HG03135 (cell line): ENCODE results near the gene DUXA.
"Not testable (repeated sequence)": the region's sequence is repeated elsewhere in the genome, so short reads cannot be mapped to it uniquely, and the experiment has no call there.

ENCODE experiments used
- ATAC-seq: cut with Tn5 transposase; IDR thresholded peaks from one replicate; pipeline ENCODE4 v1.9.1; 2021; ENCODE audit warnings: mild to moderate bottlenecking, moderate library complexity; ENCODE audit not compliant: unreplicated experiment

Gene DUXA

GRCh38 chr19:57167385-57167784 is at the start of gene DUXA:
TSS of gene DUXA (minus strand) at chr19:57167485. CDS start at chr19:57167443, 42 bp downstream.
- no peak for ATAC-seq

DNA sequence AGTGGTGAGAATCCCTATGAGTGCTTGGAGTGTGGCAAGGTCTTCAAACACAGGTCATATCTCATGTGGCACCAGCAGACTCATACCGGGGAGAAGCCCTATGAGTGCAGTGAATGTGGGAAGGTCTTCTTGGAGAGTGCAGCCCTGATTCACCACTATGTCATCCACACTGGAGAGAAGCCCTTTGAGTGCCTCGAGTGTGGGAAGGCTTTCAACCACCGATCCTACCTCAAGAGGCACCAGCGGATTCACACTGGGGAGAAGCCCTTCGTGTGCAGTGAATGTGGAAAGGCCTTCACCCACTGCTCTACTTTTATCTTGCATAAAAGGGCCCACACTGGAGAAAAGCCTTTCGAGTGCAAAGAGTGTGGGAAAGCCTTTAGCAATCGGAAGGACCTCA is 44.8 kb upstream of the DUXA start:
- ATAC-seq, result no peak

- ATAC-seq, result no peak
Observed at GRCh38 chr19:57210381-57210780, 43.1 kb upstream of the DUXA start.

DNA sequence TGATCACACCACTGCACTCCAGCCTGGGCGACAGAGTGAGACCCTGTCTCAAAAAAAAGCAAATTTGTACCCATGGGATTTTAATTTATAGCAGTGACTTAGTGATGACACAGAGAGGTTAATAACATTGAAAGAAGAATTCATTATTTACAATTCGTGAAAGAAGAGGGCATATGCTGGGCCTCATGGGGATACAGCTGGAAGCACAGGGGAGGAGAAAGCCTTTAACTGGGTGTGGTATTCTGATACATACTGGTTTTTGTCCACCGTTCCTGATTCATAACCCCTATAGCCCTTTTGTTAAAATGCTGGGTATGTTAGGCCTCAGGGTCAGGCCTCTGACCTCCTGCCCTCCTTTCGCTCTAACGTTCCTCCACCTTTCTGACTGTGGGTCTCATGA is 34.9 kb upstream of the DUXA start:
- ATAC-seq, result no peak

DNA sequence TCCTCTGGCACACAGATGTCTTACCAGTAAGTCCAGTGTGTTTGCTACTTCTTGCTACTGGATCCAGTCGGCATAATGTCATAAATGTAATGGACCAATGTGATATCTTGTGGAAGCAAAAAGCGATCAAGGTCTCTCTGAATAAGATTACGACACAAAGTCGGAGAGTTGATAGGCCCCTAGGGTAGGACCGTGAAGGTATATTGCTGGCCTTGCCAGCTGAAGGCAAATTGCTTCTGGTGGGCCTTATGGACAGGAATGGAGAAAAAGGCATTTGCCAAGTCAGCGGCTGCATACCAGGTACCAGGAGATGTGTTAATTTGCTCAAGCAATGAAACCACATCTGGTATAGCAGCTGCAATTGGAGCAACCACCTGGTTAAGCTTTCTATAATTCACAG is 30.6 kb upstream of the DUXA start:
- ATAC-seq, result not testable (repeated sequence)

DNA sequence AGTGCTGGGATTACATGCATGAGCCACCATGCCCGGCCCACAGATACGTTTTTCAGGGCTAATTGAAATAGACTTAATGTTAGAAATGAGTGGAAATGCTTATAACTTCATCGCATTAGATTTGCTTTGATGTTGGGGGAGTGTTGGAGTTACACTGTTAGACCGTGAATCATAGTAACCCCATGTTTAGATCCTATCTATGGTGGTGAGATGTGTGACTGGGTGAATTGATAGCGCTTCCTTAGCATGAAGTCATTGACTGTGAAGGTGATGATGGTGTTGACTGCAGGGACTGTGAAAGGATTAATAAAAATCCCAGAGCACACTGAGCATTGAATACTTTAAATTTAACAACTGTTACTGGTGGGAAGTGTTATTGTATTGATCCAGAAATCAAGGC is 25.7 kb upstream of the DUXA start:
- ATAC-seq, result no peak

GRCh38 chr19:57192077-57192420 is 24.8 kb upstream of the DUXA start:
- no peak for ATAC-seq

- peak; percentile 98 for ATAC-seq
Observed at GRCh38 chr19:57191141-57192076, 24.1 kb upstream of the DUXA start, which contains the start of gene ZNF264. TSS of gene ZNF264 (plus strand) at chr19:57191500. CDS start at chr19:57191914, 414 bp downstream.

DNA sequence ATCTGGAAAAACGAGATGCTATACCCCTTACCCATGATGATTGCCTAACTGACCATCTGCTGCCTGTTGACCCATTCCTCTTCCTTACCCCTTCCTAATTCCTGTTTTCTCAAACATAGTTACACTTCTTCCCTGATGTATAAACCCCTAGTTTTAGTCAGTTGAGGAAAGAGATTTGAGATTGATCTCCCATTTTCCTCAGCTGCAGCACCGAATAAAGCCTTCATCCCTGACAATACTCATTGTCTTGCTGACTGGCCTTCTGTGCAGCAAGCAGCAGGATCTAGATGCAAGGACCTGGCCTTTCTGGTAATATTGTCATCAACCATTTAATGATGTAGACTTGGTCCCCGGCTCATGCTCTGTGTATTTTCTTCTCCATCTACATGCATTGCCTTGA is 23.0 kb upstream of the DUXA start:
- no peak for ATAC-seq

- ATAC-seq, result no peak
Observed at GRCh38 chr19:57171551-57172081, 4.3 kb upstream of the DUXA start.

DNA sequence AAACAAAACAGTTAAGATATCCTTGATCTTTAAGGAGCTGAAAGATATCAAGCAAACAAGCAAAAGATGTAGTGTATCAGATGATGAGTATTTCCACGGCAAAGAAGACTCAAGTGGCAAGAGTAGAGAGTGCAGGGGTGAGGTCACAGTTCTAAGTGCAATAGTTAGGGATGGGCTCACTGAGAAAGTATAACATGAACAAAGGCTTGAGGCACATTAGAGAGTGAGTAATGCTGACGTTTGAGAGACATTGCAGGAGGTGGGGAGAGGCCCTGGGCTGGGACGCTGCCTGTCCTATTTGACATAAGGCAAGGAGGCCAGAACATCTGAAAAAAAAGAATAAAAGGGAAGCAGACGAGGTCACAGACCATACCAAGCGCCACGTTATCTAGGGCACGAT is 1.4 kb downstream of the DUXA start:
- ATAC-seq, result no peak

DNA sequence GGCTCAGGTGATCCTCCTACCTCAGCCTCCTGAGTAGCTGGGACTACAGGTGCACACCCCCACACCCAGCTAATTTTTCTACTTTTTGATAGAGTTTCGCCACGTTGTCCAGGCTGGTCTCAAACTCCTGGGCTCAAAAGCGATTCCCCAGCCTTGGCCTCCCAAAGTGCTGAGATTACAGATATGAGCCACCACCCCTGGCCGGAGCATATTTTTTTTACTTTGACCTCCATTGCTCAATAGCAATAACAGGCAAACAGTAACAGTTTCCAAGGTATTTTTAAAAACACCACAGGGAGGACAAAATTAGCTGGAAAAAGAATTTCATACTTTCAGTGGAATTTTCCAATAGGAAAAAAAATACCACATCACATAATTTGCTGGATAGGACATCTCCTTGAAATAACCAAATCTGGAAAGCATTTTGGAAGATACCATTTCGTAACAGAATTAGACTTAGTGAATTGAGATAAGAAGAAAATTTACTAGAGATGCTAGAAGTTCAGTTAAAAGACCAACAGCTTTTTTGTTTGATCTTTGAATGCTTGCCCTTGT is 5.2 kb downstream of the DUXA start:
- no peak for ATAC-seq

DNA sequence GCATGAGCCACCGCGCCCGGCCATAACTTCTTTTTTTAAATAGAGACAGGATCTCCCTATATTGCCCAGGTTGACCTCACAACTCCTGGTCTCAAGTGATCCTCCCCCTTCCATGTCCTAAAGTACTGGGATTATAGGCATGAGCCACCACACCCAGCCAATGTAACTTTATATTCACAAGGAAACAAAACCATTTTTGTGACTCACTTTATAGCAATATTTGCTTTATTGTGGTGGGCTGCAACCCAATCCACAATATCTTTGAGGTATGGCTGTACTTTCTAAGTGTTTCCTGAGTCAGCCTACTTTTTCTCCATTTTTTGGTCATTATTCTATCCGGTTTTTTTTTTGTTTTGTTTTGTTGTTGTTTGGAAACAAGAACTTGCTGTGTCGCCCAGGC is 14.4 kb downstream of the DUXA start:
- ATAC-seq, result no peak

DNA sequence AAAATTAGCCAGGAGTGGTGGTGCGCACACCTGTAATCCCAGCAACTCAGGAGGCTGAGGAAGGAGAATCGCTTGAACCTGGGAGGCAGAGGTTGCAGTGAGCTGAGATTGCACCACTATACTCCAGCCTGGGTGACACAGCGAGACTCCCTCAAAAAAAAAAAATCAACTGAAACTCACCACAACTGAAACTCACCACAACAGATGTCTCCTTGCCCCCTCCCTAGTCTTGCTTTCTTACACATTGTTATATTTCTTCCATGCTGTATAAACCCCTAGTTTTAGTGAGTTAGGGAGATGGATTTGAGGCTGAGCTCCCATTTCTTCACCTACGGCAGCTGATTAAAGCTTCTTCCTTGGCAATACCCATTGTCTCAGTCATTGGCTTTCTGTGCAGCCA is 25.6 kb downstream of the DUXA start:
- no peak for ATAC-seq

- ATAC-seq, result no peak
Observed at GRCh38 chr19:57135797-57136196, 31.5 kb downstream of the DUXA start.

DNA sequence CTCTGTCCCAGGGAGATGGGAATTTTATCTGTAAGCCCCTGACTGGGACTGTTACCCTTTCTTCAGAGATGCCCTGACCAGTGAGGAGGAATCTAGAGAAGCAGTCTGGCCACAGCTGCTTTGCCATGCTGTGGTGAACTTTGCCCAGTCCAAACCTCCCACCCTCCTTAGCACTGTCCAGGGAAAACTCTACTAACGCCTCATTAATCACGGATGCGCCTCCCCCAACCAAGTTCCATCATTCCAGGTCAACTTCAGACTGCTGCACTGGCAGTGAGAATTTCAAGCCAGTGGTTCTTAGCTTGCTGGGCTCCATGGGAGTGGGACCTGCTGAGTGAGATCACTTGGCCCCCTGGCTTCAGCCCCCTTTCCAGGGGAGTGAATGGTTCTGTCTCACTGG is 39.9 kb downstream of the DUXA start:
- ATAC-seq, result not testable (repeated sequence)

DNA sequence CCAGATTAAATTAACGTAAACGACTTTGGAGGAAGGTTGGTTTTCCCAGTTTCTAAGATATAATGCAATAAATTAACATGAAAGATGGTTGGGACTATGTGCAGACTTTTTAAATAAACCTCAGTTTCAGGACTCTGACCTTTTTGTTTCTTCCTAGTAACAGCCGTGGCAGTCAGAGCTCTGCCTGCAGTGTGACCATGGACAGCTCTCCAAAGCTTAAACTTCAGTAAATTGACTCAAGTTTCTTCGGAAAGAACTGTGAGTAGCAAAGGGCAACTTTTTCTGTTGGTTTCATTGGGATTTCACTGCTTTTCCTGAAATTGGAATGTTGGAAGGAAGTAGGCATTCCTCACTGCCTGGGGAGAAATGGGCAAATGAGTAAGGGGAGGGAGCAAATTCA is 43.4 kb downstream of the DUXA start:
- no peak for ATAC-seq

DNA sequence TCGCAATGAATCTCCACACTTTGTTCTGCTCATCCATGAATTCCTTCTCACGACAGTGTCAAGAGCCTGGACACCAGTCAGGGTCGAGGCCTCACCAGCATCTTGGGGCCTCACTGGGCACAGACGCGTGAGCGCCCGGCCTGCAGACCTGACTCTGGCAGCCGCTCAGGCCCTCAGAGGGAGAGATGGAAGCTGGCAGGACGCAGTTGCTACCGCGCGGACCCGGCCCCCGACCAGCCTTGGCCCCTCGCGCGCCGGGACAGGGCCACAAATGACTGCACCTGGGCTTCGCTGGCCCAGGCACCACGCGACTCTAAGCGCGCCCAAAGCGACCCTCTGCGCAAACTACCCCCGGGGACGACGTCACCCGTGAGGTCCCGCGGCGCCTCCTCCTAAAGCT is 48.4 kb downstream of the DUXA start:
- ATAC-seq, result no peak

DNA sequence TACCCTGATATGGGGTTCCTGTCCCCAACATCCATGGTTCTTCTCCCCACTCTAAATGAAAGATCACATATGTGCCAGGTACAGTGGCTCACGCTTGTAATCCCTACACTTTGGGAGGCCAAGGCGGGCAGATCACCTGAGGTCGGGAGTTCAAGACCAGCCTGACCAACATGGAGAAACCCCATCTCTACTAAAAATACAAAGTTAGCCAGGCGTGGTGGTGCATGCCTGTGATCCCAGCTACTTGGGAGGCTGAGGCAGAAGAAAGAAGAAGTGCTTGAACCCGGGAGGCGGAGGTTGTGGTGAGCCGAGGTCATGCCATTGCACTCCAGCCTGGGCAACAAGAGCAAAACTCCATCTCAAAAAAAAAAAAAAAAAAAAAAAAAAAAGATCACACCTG is 53.8 kb downstream of the DUXA start:
- ATAC-seq, result not testable (repeated sequence)

DNA sequence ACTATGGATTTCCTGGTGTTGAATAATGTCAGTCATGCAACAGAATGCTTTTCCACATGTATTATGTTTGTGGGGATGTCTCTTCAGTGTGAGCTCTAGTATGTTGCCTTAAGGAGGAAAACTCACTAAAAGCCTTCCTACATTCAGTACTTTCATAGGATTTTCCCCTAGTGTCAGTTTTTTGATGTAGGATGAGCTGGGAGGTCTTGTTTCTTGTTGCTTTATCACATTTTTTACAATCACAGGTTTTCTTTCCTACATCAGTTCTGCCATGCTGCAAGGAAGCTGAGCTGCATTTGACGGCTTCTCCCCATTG is 56.0 kb downstream of the DUXA start:
- no peak for ATAC-seq

GRCh38 chr19:57110592-57111328 is 56.5 kb downstream of the DUXA start:
- no peak for ATAC-seq
